CD14-positive monocyte (primary cell): ENCODE measurements around the gene DUSP9. TPM values are rescaled to one million over a fixed set of nuclear protein-coding genes. Genes with fewer than 3 reads are reported as not detected.

Experiments
- DNase-seq, 3 donors: peaks; one replicate each; pipeline ENCODE4 v3.0.0-alpha.2; 2011 to 2022
- H2AFZ ChIP-seq: 2 replicates; pipeline ENCODE4 v1.6.0; 2012; ENCODE audit warnings: mild to moderate bottlenecking, low read depth, low read length, inconsistent platforms; ENCODE audit not compliant: insufficient read depth, poor library complexity, severe bottlenecking
- H3K27ac ChIP-seq, 2 donors: 1 replicate in 1 of 2; 2 replicates in 1 of 2; pipeline ENCODE4 v1.5.1; 2012 to 2013; ENCODE audit warnings: low read length in 2 of 2, control low read depth in 1 of 2, inconsistent platforms in 1 of 2, low read depth in 1 of 2, mild to moderate bottlenecking in 1 of 2
- H3K27me3 ChIP-seq, 2 donors: one replicate each; pipeline versions ENCODE4 v1.6.0 to v1.6.1; 2011 to 2013; ENCODE audit warnings: low read length in 2 of 2; ENCODE audit not compliant: control insufficient read depth in 2 of 2, insufficient read depth in 2 of 2
- H3K36me3 ChIP-seq, 2 donors: replicated peaks in 1 of 2; 1 replicate in 1 of 2; 2 replicates in 1 of 2; pipeline versions ENCODE4 v1.5.1 to v1.6.1; 2012 to 2013; ENCODE audit warnings: low read length in 2 of 2, control low read depth in 1 of 2, inconsistent platforms in 1 of 2, mild to moderate bottlenecking in 1 of 2; ENCODE audit not compliant: insufficient read depth in 2 of 2, control insufficient read depth in 1 of 2
- H3K4me1 ChIP-seq, 2 donors: 1 replicate in 1 of 2; 2 replicates in 1 of 2; pipeline versions ENCODE4 v1.5.1 to v1.6.1; 2012 to 2013; ENCODE audit warnings: low read length in 2 of 2, control low read depth in 1 of 2, inconsistent platforms in 1 of 2, mild to moderate bottlenecking in 1 of 2, moderate library complexity in 1 of 2; ENCODE audit not compliant: insufficient read depth in 2 of 2, control insufficient read depth in 1 of 2
- H3K4me2 ChIP-seq: replicated peaks from 2 replicates; pipeline ENCODE3; 2012; ENCODE audit warnings: low read length, moderate library complexity, mild to moderate bottlenecking; ENCODE audit not compliant: poor library complexity, severe bottlenecking; ENCODE audit errors: extremely low read depth
- H3K4me3 ChIP-seq, 3 experiments: fragments of 200-600 bp in 1 of 3; sonication (generic) in 1 of 3; replicated peaks in 1 of 3; 1 replicate in 2 of 3; 2 replicates in 1 of 3; pipeline ENCODE4 v1.5.1; 2011 to 2013; ENCODE audit warnings: low read length in 3 of 3, mild to moderate bottlenecking in 3 of 3, control low read depth in 2 of 3, low read depth in 2 of 3, inconsistent platforms in 1 of 3, moderate library complexity in 1 of 3
- H3K79me2 ChIP-seq: 2 replicates; pipeline ENCODE4 v1.6.0; 2012; ENCODE audit warnings: mild to moderate bottlenecking, control low read depth, inconsistent platforms, low read length, moderate library complexity; ENCODE audit not compliant: insufficient read depth
- H3K9ac ChIP-seq: 2 replicates; pipeline ENCODE4 v1.6.0; 2017; ENCODE audit warnings: low read length, mild to moderate bottlenecking; ENCODE audit not compliant: insufficient read depth, poor library complexity, severe bottlenecking
- H3K9me3 ChIP-seq, 2 donors: replicated peaks in 1 of 2; 1 replicate in 1 of 2; 2 replicates in 1 of 2; pipeline versions ENCODE4 v1.5.1 to v1.6.1; 2012 to 2013; ENCODE audit warnings: low read length in 2 of 2, control low read depth in 1 of 2; ENCODE audit not compliant: control insufficient read depth in 1 of 2, insufficient read depth in 1 of 2
- H4K20me1 ChIP-seq: 2 replicates; pipeline ENCODE4 v1.6.0; 2012; ENCODE audit warnings: mild to moderate bottlenecking, low read length, control low read depth, moderate library complexity; ENCODE audit not compliant: insufficient read depth
- H3K27ac Mint-ChIP-seq, 7 donors: one replicate each; pipeline ENCODE4 v1.8.0; 2020; ENCODE audit warnings: mild to moderate bottlenecking in 7 of 7, mixed read lengths in 7 of 7, moderate library complexity in 6 of 7, inconsistent platforms in 2 of 7
- H3K27me3 Mint-ChIP-seq, 3 donors: one replicate each; pipeline ENCODE4 v1.8.0; 2021 to 2022; ENCODE audit warnings: low read depth in 3 of 3, mild to moderate bottlenecking in 3 of 3, mixed read lengths in 3 of 3, moderate library complexity in 3 of 3, inconsistent platforms in 1 of 3
- H3K36me3 Mint-ChIP-seq, 2 donors: one replicate each; pipeline ENCODE4 v1.8.0; 2020; ENCODE audit warnings: mixed read lengths in 2 of 2, inconsistent platforms in 1 of 2, mild to moderate bottlenecking in 1 of 2
- H3K4me1 Mint-ChIP-seq: one replicate; pipeline ENCODE4 v1.8.0; 2020; ENCODE audit warnings: mild to moderate bottlenecking, mixed read lengths
- H3K4me3 Mint-ChIP-seq, 2 donors: one replicate each; pipeline ENCODE4 v1.8.0; 2020; ENCODE audit warnings: mild to moderate bottlenecking in 2 of 2, mixed read lengths in 2 of 2, moderate library complexity in 1 of 2
- H3K9me3 Mint-ChIP-seq, 7 donors: one replicate each; pipeline ENCODE4 v1.8.0; 2020 to 2022; ENCODE audit warnings: mixed read lengths in 7 of 7, mild to moderate bottlenecking in 6 of 7, moderate library complexity in 6 of 7, inconsistent platforms in 2 of 7
- WGBS: methylation state at CpG from one replicate; pipeline ENCODE4 v1.1.5; 2013; ENCODE audit warnings: missing lambda C conversion rate; ENCODE audit not compliant: insufficient coverage; 5-methylcytosine and 5-hydroxymethylcytosine counted together
- intact Hi-C, 2 donors: fragments of 100-400 bp; cut with micrococcal nuclease; formaldehyde crosslinking; loops; one replicate each; pipeline versions ENCODE4 v1.15.0 to v1.15.1; 2023
- polyA plus RNA-seq, 3 donors: library from polyadenylated mRNA; depleted of rRNA in 1 of 3; unstranded in 2 of 3; stranded (reverse) in 1 of 3; fragments of 300-500 nt in 2 of 3; fragments of >200 nt in 1 of 3; fragmentation: Illumina TruSeq in 2 of 3; gene quantifications; 1 replicate in 2 of 3; 2 replicates in 1 of 3; pipeline ENCODE4 v1.2.3, GENCODE V29; 2012 to 2021
- TF ChIP-seq, protein P1 (sequence below): fragments of 200-600 bp; IDR thresholded peaks from one replicate; pipeline ENCODE4 v1.8.0; 2022; ENCODE audit warnings: antibody characterized with exemption, mild to moderate bottlenecking

DUSP9 gene
- polyA plus RNA-seq, 3 donors = not detected

DNA sequence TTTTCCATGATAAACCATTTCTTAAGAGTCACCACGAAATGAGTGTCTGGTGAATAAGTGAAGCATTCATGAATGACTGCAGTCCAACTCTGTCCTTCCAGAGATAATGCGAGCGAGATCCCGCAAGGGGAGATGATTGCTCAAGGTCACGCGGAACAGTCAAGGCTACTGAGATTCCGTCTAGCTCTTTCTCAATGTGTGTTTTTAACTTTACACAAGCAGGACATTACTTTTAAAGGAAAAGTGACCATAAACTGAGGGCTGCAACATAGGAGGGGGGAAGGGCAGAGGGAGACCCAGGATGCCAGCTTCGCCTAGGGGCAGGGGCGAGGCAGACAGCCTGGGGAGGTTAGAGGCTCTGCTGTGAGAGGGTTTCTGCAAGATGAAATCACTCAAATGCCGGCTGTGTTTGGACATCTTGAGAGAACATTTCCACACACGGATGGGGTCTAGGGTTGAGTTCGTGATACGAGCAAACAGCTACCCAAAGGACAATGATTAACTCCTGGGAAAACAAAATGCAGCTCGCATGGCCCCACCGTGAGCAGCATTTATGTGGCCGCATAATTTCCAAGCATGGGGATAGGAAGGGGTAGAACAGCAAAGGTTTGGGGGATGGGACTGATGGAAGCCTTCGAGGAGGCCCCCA lies 24.2 kb upstream of the DUSP9 start:
- H3K27ac ChIP-seq = no peak overlapping the region
- Mint-ChIP-seq H3K9me3 (peaks cover 0 to 3% (median 0%) of the 10 kb centered on the region in 7 donors), H3K4me3 (no peak overlapping the region), H3K4me1 (no peaks in the 10 kb centered on the region), H3K36me3 (no peaks in the 10 kb centered on the region), H3K27ac (no peak overlapping the region), H3K27me3 (peaks cover 5 to 13% (median 9%) of the 10 kb centered on the region in 3 donors)
- H3K4me2 ChIP-seq = no peak overlapping the region
- H3K36me3 ChIP-seq = no peaks in the 10 kb centered on the region
- no peak overlapping the region for H3K4me3 ChIP-seq
- intact Hi-C loops = no loop called here
- H4K20me1 ChIP-seq = no peaks in the 10 kb centered on the region
- H3K9me3 ChIP-seq = no peaks in the 10 kb centered on the region
- no peak overlapping the region for H3K9ac ChIP-seq
- DNase-seq = no peak
- H2AFZ ChIP-seq = no peak overlapping the region
- 80% methylated on average over 2 of the region's 17 CpGs for WGBS
- peaks cover 0 to 5% of the 10 kb centered on the region in 2 donors for H3K27me3 ChIP-seq
- no peaks in the 10 kb centered on the region for H3K79me2 ChIP-seq
- H3K4me1 ChIP-seq = no peaks in the 10 kb centered on the region
- TF ChIP-seq, protein P1, sequence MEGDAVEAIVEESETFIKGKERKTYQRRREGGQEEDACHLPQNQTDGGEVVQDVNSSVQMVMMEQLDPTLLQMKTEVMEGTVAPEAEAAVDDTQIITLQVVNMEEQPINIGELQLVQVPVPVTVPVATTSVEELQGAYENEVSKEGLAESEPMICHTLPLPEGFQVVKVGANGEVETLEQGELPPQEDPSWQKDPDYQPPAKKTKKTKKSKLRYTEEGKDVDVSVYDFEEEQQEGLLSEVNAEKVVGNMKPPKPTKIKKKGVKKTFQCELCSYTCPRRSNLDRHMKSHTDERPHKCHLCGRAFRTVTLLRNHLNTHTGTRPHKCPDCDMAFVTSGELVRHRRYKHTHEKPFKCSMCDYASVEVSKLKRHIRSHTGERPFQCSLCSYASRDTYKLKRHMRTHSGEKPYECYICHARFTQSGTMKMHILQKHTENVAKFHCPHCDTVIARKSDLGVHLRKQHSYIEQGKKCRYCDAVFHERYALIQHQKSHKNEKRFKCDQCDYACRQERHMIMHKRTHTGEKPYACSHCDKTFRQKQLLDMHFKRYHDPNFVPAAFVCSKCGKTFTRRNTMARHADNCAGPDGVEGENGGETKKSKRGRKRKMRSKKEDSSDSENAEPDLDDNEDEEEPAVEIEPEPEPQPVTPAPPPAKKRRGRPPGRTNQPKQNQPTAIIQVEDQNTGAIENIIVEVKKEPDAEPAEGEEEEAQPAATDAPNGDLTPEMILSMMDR = no peak

DNA sequence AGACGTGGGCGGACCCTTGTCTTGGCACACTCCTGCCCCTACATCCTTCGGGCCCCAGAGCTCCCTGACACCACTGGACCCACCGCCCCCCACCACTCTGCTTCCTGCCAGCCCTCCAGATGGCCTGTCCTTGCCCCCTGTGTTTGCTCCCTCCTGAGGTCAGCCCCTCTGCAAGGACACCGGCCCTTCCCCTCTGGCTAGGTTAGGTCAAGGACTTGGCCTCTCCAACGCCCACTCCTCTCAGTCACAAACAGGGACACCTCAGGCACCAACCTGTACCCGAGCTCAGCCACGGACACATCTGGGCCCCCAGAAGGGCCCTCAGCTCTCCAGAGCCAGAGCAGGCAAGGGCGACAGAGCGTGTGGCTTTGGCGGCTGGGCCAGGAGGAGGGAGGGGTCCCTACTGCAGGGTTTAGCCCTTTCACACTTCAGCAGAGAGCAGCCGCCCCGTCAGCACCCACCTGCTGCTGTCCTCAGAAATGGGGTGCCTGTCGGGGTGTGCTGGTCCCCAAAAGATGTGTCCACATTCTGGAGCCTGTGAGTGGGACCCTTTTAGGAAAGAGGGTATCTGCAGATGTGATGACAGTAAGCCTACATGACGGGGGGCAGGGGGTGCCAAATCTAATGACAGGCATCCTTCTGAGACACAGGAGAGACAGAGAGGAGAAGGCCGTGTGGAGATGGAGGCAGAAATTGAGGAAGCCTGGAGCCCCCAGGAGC lies 23.5 kb upstream of the DUSP9 start:
- no peak overlapping the region for H3K27ac ChIP-seq
- Mint-ChIP-seq H3K27me3 (peaks cover 5 to 11% (median 9%) of the 10 kb centered on the region in 3 donors), H3K4me1 (no peaks in the 10 kb centered on the region), H3K27ac (no peak overlapping the region), H3K36me3 (no peaks in the 10 kb centered on the region), H3K9me3 (peaks cover 0 to 3% (median 0%) of the 10 kb centered on the region in 7 donors), H3K4me3 (no peak overlapping the region)
- no peaks in the 10 kb centered on the region for H3K27me3 ChIP-seq
- H3K9ac ChIP-seq = no peak overlapping the region
- no peaks in the 10 kb centered on the region for H3K9me3 ChIP-seq
- TF ChIP-seq, protein P1 = no peak
- no peak for DNase-seq
- H3K4me2 ChIP-seq = no peak overlapping the region
- no peaks in the 10 kb centered on the region for H3K36me3 ChIP-seq
- no peak overlapping the region for H3K4me3 ChIP-seq
- 93% methylated on average over 5 of the region's 16 CpGs for WGBS
- H4K20me1 ChIP-seq = no peaks in the 10 kb centered on the region
- intact Hi-C loops = no loop called here
- no peaks in the 10 kb centered on the region for H3K79me2 ChIP-seq
- H2AFZ ChIP-seq = no peak overlapping the region
- H3K4me1 ChIP-seq = no peaks in the 10 kb centered on the region
